SK-N-SH (cell line): ENCODE results near the gene PNP. TPM values are rescaled to one million over a fixed set of nuclear protein-coding genes. Genes with fewer than 3 reads are reported as not detected.

ENCODE experiments used
- CTCF ChIA-PET: fragments of 300-600, 350-600 bp; formaldehyde crosslinking; extraction: SDS; loops from one replicate; lab custom pipeline; 2021; lab: Yijun Ruan, JAX
- POLR2A ChIA-PET: fragments of 350-600 bp; sonication (Branson Sonifier 250); formaldehyde crosslinking; extraction: SDS; loops from one replicate; lab custom pipeline; 2020; ENCODE audit warnings: antibody characterized with exemption, inconsistent platforms; lab: Yijun Ruan, JAX
- DNase-seq: peaks from one replicate; pipeline ENCODE4 v3.0.0; 2012
- H2AFZ ChIP-seq: fragments of 200-600 bp; sonication (generic); 2 replicates; pipeline ENCODE4 v1.8.1; 2016; ENCODE audit warnings: antibody characterized with exemption, mild to moderate bottlenecking, low read depth
- H3F3A ChIP-seq: fragments of 200-600 bp; sonication (generic); replicated peaks from 2 replicates; pipeline ENCODE3; 2016; ENCODE audit warnings: antibody characterized with exemption, mild to moderate bottlenecking; ENCODE audit not compliant: insufficient read depth
- H3K27ac ChIP-seq, 2 experiments: fragments of 200-500 bp in 1 of 2; fragments of 200-600 bp in 1 of 2; sonication (Bioruptor generic) in 1 of 2; sonication (generic), shearing (Covaris generic) in 1 of 2; 2 replicates each; pipeline versions ENCODE4 v1.5.1 to v1.6.1; 2014 to 2016; ENCODE audit warnings: low read depth in 2 of 2, inconsistent platforms in 1 of 2, low read length in 1 of 2, mild to moderate bottlenecking in 1 of 2, mixed read lengths in 1 of 2
- H3K27me3 ChIP-seq: fragments of 200-600 bp; sonication (generic), shearing (Covaris generic); 2 replicates; pipeline ENCODE4 v1.6.1; 2016; ENCODE audit warnings: mixed run types; ENCODE audit not compliant: insufficient read depth
- H3K36me3 ChIP-seq, 2 experiments: fragments of 200-500 bp in 1 of 2; fragments of 200-600 bp in 1 of 2; sonication (Bioruptor generic) in 1 of 2; sonication (generic) in 1 of 2; replicated peaks in 1 of 2; 2 replicates each; pipeline versions ENCODE3 to v1.5.1; 2014 to 2016; ENCODE audit warnings: low read length in 1 of 2, mild to moderate bottlenecking in 1 of 2; ENCODE audit not compliant: insufficient read depth in 2 of 2, control insufficient read depth in 1 of 2
- H3K4me1 ChIP-seq, 2 experiments: fragments of 200-500 bp in 1 of 2; fragments of 200-600 bp in 1 of 2; sonication (Bioruptor generic) in 1 of 2; sonication (generic), shearing (Covaris generic) in 1 of 2; 2 replicates each; pipeline versions ENCODE4 v1.5.1 to v1.6.1; 2014 to 2016; ENCODE audit warnings: low read depth in 1 of 2, low read length in 1 of 2, mixed run types in 1 of 2; ENCODE audit not compliant: insufficient read depth in 2 of 2, control insufficient read depth in 1 of 2
- H3K4me2 ChIP-seq: fragments of 200-600 bp; sonication (generic), shearing (Covaris generic); 2 replicates; pipeline ENCODE4 v1.6.1; 2017; ENCODE audit warnings: mixed run types
- H3K4me3 ChIP-seq, 2 experiments: fragments of 200-500 bp in 1 of 2; fragments of 200-600 bp in 1 of 2; sonication (Bioruptor generic) in 1 of 2; sonication (generic), shearing (Covaris generic) in 1 of 2; 2 replicates each; pipeline versions ENCODE4 v1.5.1 to v1.8.1; 2014 to 2016; ENCODE audit warnings: low read depth in 2 of 2, inconsistent platforms in 1 of 2, low read length in 1 of 2, mild to moderate bottlenecking in 1 of 2, mixed read lengths in 1 of 2, moderate library complexity in 1 of 2
- H3K79me2 ChIP-seq: fragments of 200-600 bp; sonication (generic); 2 replicates; pipeline ENCODE4 v1.8.1; 2017; ENCODE audit warnings: mild to moderate bottlenecking; ENCODE audit not compliant: insufficient read depth
- H3K9ac ChIP-seq: fragments of 200-600 bp; sonication (generic); 2 replicates; pipeline ENCODE4 v1.6.1; 2017; ENCODE audit warnings: mixed run types
- H3K9me2 ChIP-seq: fragments of 200-600 bp; sonication (generic); 2 replicates; pipeline ENCODE4 v1.6.1; 2017; ENCODE audit warnings: mixed run types
- H3K9me3 ChIP-seq: fragments of 200-600 bp; sonication (generic); 2 replicates; pipeline ENCODE4 v1.6.1; 2017; ENCODE audit warnings: mixed run types, mild to moderate bottlenecking, moderate library complexity
- H4K20me1 ChIP-seq: fragments of 200-600 bp; sonication (generic); 2 replicates; pipeline ENCODE4 v1.6.1; 2017; ENCODE audit warnings: mild to moderate bottlenecking, mixed run types; ENCODE audit not compliant: insufficient read depth
- GABPA ChIP-seq: IDR thresholded peaks from 2 replicates; pipeline ENCODE4 v1.4.0; 2012; ENCODE audit warnings: low read depth, mild to moderate bottlenecking
- GATA2 ChIP-seq: sonication (generic); formaldehyde crosslinking; IDR thresholded peaks from 2 replicates; pipeline ENCODE4 v1.5.0; 2020; ENCODE audit warnings: mild to moderate bottlenecking, missing genetic modification reagents
- NFIC ChIP-seq: IDR thresholded peaks from 2 replicates; pipeline ENCODE4 v1.4.0; 2012; ENCODE audit warnings: borderline replicate concordance
- NRF1 ChIP-seq: IDR thresholded peaks from 2 replicates; pipeline ENCODE4 v1.6.1; 2012; ENCODE audit warnings: low read depth, mild to moderate bottlenecking, low read length
- REST ChIP-seq: IDR thresholded peaks from 2 replicates; pipeline ENCODE4 v1.6.1; 2012; ENCODE audit warnings: mild to moderate bottlenecking, low read depth, low read length, moderate library complexity
- RFX5 ChIP-seq: IDR thresholded peaks from 2 replicates; pipeline ENCODE4 v1.6.1; 2012; ENCODE audit warnings: mild to moderate bottlenecking, improper control_type of control experiment, low read length
- SMC3 ChIP-seq: IDR thresholded peaks from 2 replicates; pipeline ENCODE4 v1.6.1; 2012; ENCODE audit warnings: low read depth, low read length, improper control_type of control experiment
- TEAD4 ChIP-seq: IDR thresholded peaks from 2 replicates; pipeline ENCODE4 v1.4.0; 2012; ENCODE audit warnings: mild to moderate bottlenecking, borderline replicate concordance; ENCODE audit not compliant: insufficient read depth
- USF2 ChIP-seq: fragments of 150-350 bp; IDR thresholded peaks from 2 replicates; pipeline ENCODE4 v1.6.1; 2017; ENCODE audit warnings: antibody characterized with exemption, low read length, low read depth, borderline replicate concordance
- YY1 ChIP-seq: IDR thresholded peaks from 2 replicates; pipeline ENCODE4 v1.4.0; 2012; ENCODE audit warnings: low read depth, mild to moderate bottlenecking
- WGBS: methylation state at CpG from one replicate; pipeline ENCODE4 v1.1.6; 2017; ENCODE audit warnings: low lambda C conversion rate; 5-methylcytosine and 5-hydroxymethylcytosine counted together
- polyA plus RNA-seq, 3 experiments: library from polyadenylated mRNA; depleted of rRNA; stranded (reverse); fragments of >200 nt; gene quantifications; 2 replicates each; pipeline ENCODE4 v1.2.3, GENCODE V29; 2012
- TF ChIP-seq, protein P1 (sequence below): fragments of 200-600 bp; sonication (generic); IDR thresholded peaks from 2 replicates; pipeline ENCODE4 v1.6.1; 2017; ENCODE audit warnings: antibody characterized with exemption, mild to moderate bottlenecking, moderate library complexity
- TF ChIP-seq, protein P2 (sequence below): IDR thresholded peaks from 2 replicates; pipeline ENCODE4 v1.4.0; 2012; ENCODE audit warnings: low read depth

Gene PNP
- polyA plus RNA-seq, 1 of the 3 experiments (the other 2 are of a cell fraction), result 29.8 TPM

- Histone ChIP-seq H3K27me3 (no peaks in the 10 kb centered on the region), H2AFZ (no peak overlapping the region), H3K9ac (no peak overlapping the region), H3K4me3 (no peak overlapping the region), H3K4me1 (peaks cover 0 to 7% of the 10 kb centered on the region in 2 experiments; a peak in 1 of 4 replicates), H3K79me2 (no peaks in the 10 kb centered on the region), H3K36me3 (no peaks in the 10 kb centered on the region), H3K9me3 (no peaks in the 10 kb centered on the region), H3K27ac (no peak overlapping the region), H4K20me1 (no peaks in the 10 kb centered on the region), H3K9me2 (no peaks in the 10 kb centered on the region), H3F3A (no peaks in the 10 kb centered on the region), H3K4me2 (no peak overlapping the region)
- ChIA-PET CTCF (interaction anchor here (2.0 kb wide), 1 partner anchor 13 kb away, joined by 7 read pairs; no protein-coding TSS in a partner anchor), POLR2A (no interaction called here)
- WGBS, result 52% methylated on average over 5 of the region's 5 CpGs
- TF ChIP-seq YY1 (no peak), TEAD4 (no peak), USF2 (no peak), SMC3 (no peak), GABPA (no peak), RFX5 (no peak), NRF1 (no peak), NFIC (no peak), GATA2 (CRISPR knock-in tag) (no peak), REST (no peak)
- TF ChIP-seq, protein P1, sequence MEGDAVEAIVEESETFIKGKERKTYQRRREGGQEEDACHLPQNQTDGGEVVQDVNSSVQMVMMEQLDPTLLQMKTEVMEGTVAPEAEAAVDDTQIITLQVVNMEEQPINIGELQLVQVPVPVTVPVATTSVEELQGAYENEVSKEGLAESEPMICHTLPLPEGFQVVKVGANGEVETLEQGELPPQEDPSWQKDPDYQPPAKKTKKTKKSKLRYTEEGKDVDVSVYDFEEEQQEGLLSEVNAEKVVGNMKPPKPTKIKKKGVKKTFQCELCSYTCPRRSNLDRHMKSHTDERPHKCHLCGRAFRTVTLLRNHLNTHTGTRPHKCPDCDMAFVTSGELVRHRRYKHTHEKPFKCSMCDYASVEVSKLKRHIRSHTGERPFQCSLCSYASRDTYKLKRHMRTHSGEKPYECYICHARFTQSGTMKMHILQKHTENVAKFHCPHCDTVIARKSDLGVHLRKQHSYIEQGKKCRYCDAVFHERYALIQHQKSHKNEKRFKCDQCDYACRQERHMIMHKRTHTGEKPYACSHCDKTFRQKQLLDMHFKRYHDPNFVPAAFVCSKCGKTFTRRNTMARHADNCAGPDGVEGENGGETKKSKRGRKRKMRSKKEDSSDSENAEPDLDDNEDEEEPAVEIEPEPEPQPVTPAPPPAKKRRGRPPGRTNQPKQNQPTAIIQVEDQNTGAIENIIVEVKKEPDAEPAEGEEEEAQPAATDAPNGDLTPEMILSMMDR, result no peak
- TF ChIP-seq, protein P2, sequence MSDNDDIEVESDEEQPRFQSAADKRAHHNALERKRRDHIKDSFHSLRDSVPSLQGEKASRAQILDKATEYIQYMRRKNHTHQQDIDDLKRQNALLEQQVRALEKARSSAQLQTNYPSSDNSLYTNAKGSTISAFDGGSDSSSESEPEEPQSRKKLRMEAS, result no peak
- DNase-seq, result no peak
These were observed 40.4 kb upstream of the PNP start for GRCh38 chr14:20428802-20429201.
